Measurements from ENCODE around the gene HNRNPLL.

DNA sequence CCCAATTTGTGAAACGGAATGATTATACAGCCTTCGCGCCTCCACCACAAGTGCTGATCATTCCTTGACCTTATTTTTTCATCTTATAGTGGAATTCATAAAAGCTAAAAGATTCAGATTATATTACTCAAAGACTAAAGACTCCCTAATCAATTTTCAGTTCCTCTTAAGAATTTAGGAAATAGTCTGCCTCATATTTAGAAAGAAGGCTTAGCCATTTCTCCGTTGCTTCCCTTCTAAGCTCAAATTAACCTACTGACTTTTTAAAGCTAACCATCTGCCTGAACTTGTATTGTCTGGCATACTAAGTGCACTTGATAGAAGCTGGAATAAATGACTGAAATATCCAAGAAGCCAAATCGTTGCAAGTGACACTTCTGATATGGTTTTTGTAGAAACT is 44.7 kb downstream of the HNRNPLL start:
- TF ChIP-seq POLR2A (IDR thresholded peaks at IDR 0.05) (no peak), EP300 (IDR thresholded peaks at IDR 0.05) (no peak), POLR2AphosphoS5 (IDR thresholded peaks at IDR 0.05) (no peak)

All from gastroesophageal sphincter (tissue), 2 donors.